ENCODE measurements around the gene CFAP77. TPM values are rescaled to one million over a fixed set of nuclear protein-coding genes. Genes with fewer than 3 reads are reported as not detected.

The CFAP77 gene
- polyA plus RNA-seq, 3 donors = not detected

DNA sequence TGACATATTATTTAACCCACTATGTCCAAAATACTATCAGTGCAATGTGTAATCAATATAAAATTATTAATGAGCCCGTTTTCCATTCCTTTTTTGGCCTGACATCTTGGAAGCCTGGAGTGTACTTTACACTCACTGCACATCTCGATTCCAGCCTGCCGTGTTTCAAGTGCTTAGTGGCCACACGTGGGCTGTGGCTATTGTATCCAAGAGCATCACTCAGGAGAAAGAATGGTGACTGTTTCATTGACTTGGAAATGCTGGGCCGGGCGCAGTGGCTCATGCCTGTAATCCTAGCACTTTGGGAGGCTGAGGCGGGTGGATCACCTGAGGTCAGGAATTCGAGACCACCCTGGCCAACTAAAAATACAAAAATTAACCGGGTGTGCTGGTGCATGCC is 54.5 kb downstream of the CFAP77 start:
- WGBS (ENCODE audit: insufficient coverage) = 96% methylated on average over 6 of the region's 9 CpGs
- no peaks in the 10 kb centered on the region for H3K27me3 ChIP-seq (ENCODE audit: control insufficient read depth in 2 of 2, insufficient read depth in 2 of 2, low read length in 2 of 2)

DNA sequence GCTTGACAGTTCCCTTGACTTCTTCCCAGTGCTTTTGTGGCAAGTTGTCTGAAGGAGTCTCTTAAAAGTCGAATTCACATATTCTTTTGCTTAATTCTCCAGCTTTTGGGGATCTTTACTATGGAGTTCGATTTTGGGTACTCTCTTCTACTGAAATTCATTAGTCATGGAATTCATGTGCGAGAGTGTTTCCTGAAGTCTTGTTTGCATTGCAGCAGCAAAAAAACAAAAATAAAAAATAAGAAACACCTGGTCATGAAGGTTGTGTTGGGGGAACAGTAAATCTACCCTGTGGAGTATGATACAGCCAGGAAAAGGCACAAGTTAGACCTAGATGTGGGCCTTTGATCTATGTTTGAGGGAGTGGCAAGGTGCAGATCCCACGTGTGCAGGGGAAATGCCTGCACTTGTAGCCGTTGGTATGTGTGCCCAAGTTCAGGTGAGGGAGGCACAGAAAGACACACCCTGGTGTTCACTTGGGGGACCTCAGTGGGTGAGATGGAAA is 55.2 kb downstream of the CFAP77 start:
- no peak overlapping the region for H3K4me3 Mint-ChIP-seq
- Histone ChIP-seq H3K79me2 (ENCODE audit: insufficient read depth, low read length) (no peaks in the 10 kb centered on the region), H3K4me3 (replicated peaks in 1 of 3; ENCODE audit: low read depth in 2 of 3, low read length in 3 of 3) (no peak overlapping the region), H2AFZ (ENCODE audit: insufficient read depth, low read depth, low read length, poor library complexity, severe bottlenecking) (no peak overlapping the region), H3K9me3 (replicated peaks in 1 of 2; ENCODE audit: control insufficient read depth in 1 of 2, insufficient read depth in 1 of 2, low read length in 2 of 2) (no peaks in the 10 kb centered on the region), H3K27me3 (ENCODE audit: control insufficient read depth in 2 of 2, insufficient read depth in 2 of 2, low read length in 2 of 2) (no peaks in the 10 kb centered on the region), H3K27ac (ENCODE audit: low read depth in 1 of 2, low read length in 2 of 2) (no peak overlapping the region), H3K4me2 (replicated peaks; ENCODE audit: extremely low read depth, low read length, poor library complexity, severe bottlenecking) (no peak overlapping the region), H3K36me3 (replicated peaks in 1 of 2; ENCODE audit: control insufficient read depth in 1 of 2, insufficient read depth in 2 of 2, low read length in 2 of 2) (no peaks in the 10 kb centered on the region), H3K4me1 (ENCODE audit: control insufficient read depth in 1 of 2, insufficient read depth in 2 of 2, low read length in 2 of 2) (no peaks in the 10 kb centered on the region), H4K20me1 (ENCODE audit: insufficient read depth, low read length) (no peaks in the 10 kb centered on the region), H3K9ac (ENCODE audit: insufficient read depth, low read length, poor library complexity, severe bottlenecking) (no peak overlapping the region)
- WGBS (ENCODE audit: insufficient coverage) = no CpG with 5 or more reads among the region's 5 CpGs
- no peaks in the 10 kb centered on the region for H3K9me3 Mint-ChIP-seq
- no peaks in the 10 kb centered on the region for H3K4me1 Mint-ChIP-seq
- TF ChIP-seq, protein P1, sequence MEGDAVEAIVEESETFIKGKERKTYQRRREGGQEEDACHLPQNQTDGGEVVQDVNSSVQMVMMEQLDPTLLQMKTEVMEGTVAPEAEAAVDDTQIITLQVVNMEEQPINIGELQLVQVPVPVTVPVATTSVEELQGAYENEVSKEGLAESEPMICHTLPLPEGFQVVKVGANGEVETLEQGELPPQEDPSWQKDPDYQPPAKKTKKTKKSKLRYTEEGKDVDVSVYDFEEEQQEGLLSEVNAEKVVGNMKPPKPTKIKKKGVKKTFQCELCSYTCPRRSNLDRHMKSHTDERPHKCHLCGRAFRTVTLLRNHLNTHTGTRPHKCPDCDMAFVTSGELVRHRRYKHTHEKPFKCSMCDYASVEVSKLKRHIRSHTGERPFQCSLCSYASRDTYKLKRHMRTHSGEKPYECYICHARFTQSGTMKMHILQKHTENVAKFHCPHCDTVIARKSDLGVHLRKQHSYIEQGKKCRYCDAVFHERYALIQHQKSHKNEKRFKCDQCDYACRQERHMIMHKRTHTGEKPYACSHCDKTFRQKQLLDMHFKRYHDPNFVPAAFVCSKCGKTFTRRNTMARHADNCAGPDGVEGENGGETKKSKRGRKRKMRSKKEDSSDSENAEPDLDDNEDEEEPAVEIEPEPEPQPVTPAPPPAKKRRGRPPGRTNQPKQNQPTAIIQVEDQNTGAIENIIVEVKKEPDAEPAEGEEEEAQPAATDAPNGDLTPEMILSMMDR (IDR thresholded peaks at IDR 0.05) = no peak
- peaks cover 5 to 10% (median 6%) of the 10 kb centered on the region in 3 donors for H3K27me3 Mint-ChIP-seq (ENCODE audit: low read depth in 3 of 3)
- no peak overlapping the region for H3K27ac Mint-ChIP-seq
- no peak for DNase-seq
- intact Hi-C loops (cut with micrococcal nuclease) = no loop called here
- no peaks in the 10 kb centered on the region for H3K36me3 Mint-ChIP-seq

More for the DNA sequence above, 54.5 kb downstream of the CFAP77 start:
- Histone ChIP-seq H3K4me1 (ENCODE audit: control insufficient read depth in 1 of 2, insufficient read depth in 2 of 2, low read length in 2 of 2) (no peaks in the 10 kb centered on the region), H3K4me2 (replicated peaks; ENCODE audit: extremely low read depth, low read length, poor library complexity, severe bottlenecking) (no peak overlapping the region), H3K27ac (ENCODE audit: low read depth in 1 of 2, low read length in 2 of 2) (no peak overlapping the region), H3K79me2 (ENCODE audit: insufficient read depth, low read length) (no peaks in the 10 kb centered on the region), H3K36me3 (replicated peaks in 1 of 2; ENCODE audit: control insufficient read depth in 1 of 2, insufficient read depth in 2 of 2, low read length in 2 of 2) (no peaks in the 10 kb centered on the region), H2AFZ (ENCODE audit: insufficient read depth, low read depth, low read length, poor library complexity, severe bottlenecking) (no peak overlapping the region), H3K4me3 (replicated peaks in 1 of 3; ENCODE audit: low read depth in 2 of 3, low read length in 3 of 3) (no peak overlapping the region), H3K9ac (ENCODE audit: insufficient read depth, low read length, poor library complexity, severe bottlenecking) (no peak overlapping the region), H3K9me3 (replicated peaks in 1 of 2; ENCODE audit: control insufficient read depth in 1 of 2, insufficient read depth in 1 of 2, low read length in 2 of 2) (no peaks in the 10 kb centered on the region), H4K20me1 (ENCODE audit: insufficient read depth, low read length) (no peaks in the 10 kb centered on the region)
- Mint-ChIP-seq H3K27ac (no peak overlapping the region), H3K27me3 (ENCODE audit: low read depth in 3 of 3) (peaks cover 2 to 10% (median 6%) of the 10 kb centered on the region in 3 donors), H3K4me1 (no peaks in the 10 kb centered on the region), H3K9me3 (no peaks in the 10 kb centered on the region), H3K36me3 (no peaks in the 10 kb centered on the region), H3K4me3 (no peak overlapping the region)
- TF ChIP-seq, protein P1 (IDR thresholded peaks at IDR 0.05) = no peak
- no peak for DNase-seq
- intact Hi-C loops (cut with micrococcal nuclease) = no loop called here
